ENCODE measurements around the gene EN1.
A peak's percentile ranks its signal among the peaks of the same experiment; 100 is the strongest.

The EN1 gene

GRCh38 chr2:118855451-118856279, 8.2 kb upstream of the EN1 start:
- peak; percentile 80 for DNase-seq

- no peak for DNase-seq
Observed at GRCh38 chr2:118854507-118855345, 7.3 kb upstream of the EN1 start.

DNA sequence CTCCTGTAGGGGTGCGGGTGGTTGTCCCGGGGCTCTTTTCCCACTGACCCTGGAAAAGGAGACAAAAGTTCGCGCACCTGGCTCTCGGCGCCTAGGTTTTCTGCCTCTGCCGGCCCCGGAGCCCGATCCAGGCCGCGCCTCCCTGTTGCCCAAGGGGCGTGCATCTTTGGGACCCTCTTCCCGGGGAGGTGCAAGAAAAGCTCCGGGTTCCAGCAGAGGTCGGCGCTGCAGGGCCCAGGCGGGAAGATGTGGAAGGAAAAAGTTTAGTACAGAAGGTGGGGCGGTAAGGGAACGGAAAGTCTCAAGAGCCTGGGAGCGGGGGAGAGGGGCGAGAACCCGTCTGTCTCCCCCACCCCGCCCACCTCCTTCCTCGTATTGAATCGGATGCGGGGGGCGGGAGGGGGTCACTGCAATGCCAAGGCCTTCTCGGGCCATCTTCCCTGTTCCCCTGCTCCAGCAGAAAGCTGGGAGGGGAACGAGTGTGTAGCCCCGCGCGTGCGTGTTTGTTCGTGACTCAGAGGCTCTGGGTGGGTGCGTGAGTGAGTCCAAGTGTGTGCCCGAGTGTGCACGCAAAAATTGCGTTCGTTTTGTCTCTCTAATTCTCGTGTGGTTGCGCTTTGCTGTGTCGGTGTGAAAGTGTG, 6.3 kb upstream of the EN1 start:
- no peak for DNase-seq

DNA sequence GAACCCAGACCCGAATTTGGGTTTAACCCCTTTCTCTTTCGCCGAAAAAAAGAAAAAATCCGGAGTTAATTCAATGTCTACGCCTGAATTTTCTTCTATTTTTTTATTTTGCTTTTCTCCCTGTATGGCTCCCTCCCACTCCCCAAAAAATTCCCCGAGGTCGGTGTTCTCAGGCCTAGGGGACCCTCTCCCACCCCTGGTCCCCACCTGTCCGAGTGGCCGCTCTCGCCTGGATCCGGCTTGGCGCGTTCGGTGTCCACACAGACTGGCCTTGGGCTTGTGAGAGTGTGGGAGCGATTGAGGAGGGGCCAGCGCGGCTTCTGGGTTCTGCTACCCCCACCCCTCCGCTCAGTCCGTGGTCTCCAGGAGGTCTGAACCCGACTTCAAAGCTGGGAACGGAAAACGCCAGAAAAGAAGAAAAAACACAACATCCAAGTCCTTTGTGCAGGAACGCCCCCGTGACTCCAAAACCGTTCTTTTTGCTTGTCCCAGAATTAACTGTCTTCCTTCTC, 5.7 kb upstream of the EN1 start:
- DNase-seq, result no peak

DNA sequence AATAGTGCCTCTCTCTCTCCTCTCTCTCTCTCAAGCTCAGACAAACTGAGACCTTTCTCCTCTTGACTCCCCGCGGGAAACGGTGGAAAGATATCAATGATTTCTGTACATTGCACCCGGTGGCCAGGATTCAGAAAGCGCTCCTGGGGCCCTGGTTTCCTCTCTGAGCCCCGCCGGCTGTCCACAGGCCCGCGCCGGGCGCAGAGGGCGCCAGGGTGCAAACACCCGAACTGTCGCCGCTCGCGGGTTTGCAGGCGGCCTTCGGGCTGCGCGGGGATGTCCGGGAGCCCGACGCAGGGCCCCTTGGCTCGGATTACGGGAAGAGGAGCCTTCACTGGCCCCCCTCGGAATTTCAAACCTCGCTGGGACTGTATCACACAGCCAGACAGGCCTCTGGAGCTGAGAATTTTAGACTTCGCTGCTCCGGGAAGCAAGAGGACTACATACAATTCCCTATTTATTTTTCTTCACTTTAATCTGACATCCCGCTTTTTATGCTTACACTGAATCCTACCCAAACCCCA, 5.2 kb upstream of the EN1 start:
- DNase-seq, result no peak

DNA sequence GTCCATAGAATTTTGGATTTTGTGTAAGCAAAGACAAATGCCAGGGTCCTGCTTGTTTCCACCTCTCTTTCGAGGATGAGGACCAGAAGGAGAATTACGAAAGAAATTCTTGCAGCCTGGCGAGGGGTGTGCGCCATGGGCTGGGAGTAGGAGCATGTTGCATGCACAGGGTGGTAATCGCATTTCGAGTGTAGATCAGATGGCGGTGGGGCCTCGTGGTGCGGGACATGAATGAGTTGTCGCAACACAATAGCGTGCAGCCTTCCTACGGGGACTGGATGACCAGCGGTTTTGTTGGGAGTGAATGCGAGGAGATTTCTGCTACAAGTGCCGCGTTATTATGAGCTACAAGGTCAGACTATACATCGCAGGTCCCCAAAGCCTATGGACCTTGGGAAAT, 4.2 kb upstream of the EN1 start:
- DNase-seq, result no peak

DNA sequence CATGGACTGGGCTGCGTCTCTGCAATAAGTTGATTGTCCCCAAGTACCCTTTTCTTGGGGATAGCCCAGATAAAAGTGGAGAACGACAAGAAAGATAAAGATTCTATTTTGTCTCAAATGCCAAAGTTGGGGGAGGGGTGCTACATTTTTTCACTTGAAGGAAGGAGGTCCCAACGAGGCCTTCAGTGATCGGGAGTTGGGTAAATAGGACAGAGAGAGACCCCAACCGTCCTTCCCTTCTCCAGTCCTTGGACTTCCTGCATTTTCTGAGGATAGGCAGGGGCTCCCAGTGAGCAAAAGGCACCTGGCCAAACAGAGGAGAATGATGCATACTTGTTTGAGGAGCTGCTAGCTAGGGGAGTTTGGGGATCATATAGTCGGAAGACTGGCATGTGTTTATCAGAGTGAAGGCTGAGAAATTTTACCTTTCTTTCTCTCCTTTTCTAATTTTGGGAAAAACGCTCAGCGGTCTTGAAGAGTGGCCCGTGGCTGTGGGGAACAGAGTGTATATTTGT, 3.5 kb upstream of the EN1 start:
- no peak for DNase-seq

DNA sequence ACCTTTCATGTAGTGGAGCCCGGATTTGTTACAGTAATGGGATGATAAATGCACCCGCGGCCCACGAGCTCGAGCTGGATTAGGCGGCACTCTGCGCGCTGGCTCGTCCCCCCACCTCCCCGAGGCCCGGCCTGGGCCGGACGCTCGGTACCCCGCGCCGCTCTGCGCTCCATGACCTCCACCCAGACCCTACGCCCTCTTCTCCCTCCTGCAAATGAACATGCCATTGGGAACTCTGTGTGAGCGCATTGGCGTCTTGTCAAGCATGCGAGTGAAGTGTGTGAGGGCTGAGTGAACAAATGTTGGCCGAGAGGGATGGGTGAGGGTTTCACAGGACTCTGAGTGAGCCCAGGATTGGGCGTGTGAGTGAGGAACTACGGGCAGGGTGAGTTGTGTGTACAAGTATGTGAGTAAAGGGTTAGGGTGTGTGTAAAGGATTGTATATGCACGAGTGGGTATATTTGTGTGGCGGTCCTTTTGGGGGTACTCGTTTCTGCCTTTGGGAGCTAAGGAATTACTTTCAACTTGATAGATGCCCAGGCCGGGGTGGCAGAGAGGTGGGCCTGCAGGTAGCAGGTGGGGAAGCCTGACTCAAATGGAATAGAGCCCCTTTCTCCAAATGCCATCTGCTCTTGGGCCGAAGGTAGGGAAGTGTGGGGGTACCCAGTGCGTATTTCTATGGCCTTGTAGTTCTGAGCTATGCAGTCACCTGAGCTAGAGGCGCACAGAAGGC, 2.9 kb upstream of the EN1 start:
- DNase-seq, result no peak

GRCh38 chr2:118849226-118850167, 2.0 kb upstream of the EN1 start:
- DNase-seq, result no peak

GRCh38 chr2:118848381-118849225, 1.2 kb upstream of the EN1 start:
- no peak for DNase-seq

DNA sequence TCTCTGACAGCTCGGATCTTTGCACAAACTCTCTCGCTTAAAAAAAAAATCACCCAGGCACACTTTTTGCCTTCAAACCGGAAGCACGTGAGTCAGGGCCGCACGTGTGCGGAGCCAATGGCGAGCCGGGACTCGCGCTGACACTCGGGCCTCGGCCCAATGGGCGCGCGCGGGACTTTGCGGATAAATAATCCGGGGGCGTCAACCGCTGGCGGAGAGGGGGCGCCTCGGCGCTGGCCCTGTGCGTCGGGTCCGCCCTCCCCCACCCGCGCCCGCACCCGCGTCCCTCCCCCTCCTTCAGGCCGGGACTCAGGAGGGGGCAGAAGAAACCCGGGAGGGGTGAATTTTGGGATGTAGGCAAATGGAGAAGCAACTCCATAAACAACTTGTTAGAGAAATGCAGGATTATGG, 319 bp upstream of the EN1 start:
- no peak for DNase-seq

DNA sequence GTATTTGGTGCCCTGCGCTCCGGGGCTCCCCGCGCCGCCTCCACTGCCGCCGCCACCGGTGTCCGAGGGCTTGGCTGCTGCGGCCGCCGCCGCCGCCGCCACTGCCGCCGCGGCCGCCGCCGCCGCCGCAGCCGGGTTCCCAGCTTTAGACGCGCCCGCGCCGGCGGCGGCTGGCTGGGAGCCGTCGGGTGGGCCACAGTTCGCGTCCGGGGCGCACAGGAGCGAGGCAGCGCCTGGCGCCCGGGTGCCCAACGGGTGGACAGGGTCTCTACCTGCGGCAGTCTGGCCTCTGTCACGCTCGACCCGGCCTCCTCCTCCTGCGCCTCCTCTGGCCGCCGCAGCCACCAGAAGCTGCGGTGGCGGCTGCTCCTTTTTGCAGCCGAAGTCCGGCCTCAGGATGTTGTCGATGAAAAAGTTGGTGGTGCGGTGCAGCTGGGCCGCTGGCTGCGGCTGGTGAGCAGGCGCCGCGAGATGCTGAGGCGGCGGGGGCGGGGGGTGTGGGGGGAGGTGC, 951 bp downstream of the EN1 start:
- no peak for DNase-seq

DNA sequence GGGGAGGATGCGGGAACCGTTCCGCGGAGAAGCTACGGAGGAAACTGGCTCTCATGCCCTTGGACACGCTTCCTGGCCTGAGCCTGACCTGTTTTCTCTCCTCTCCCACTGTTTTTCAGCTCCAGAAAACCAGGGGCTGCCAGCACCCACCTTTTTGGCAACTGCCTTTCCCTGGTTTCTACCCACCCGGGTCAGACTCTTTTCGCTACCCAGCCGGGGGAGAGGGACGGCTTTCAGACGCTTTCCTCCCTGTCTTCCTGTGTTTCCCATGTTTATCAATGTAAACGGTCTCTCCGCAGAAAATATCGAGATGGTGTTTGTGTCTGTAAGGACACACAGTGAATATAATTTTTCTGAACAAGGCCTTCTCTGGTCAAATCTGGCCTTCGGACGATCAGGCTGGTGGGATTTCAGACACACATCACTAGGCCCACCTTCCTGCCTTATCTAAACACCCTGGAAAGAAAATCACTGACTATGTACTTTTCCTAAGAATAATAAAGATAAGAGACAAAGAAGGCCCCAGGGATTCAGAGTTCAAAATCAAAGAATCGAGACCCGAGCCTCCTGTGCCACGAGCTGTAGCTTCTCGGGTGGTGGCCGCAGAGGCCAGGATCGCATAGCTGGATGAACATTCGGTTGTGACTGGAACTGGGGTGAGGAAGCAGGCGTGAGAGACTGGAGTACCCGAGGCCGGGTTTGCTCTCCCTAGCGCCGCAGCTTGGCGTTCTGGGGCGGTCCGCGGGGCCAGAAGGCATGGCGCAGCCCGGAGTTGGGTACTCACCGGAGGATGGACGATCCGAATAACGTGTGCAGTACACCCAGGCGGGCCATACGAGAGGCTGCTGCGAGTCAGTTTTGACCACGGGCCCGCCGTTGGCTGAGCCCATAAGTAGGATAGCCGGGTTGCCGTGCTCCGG, 1.7 kb downstream of the EN1 start:
- DNase-seq, result no peak

GRCh38 chr2:118845005-118845521, 2.4 kb downstream of the EN1 start:
- no peak for DNase-seq

GRCh38 chr2:118844261-118845004, 3.0 kb downstream of the EN1 start:
- DNase-seq, result no peak

DNA sequence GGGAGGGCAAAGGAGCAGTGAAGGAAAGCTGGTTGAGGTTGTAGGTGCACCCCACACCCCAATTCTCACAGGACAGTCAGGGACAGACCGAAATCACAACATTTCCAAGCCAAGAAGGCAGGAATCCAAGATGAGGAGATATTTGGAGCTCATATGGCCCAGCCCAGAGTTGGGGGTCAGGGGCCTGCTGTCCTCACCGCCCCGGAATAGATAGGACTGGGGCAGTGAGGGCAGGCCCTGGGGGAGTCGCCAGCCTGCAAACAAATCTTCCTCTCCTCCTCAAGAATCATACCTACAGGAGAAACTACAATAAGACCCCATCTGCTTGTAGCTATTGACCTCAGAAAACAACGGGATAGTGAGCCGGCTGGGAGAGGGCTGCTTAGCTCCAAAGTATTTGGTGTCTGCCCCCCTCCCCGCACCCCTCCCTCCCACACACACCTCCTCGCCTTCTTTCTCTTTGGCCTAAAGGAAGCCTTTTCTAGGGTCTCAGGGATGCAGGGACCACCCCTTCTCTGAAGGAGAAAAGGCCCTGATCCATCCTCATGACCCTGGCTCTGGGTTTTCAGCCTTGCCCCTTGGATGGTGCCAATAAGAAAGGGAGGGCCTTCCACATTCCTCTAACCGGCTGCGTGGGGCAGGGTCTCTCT, 3.8 kb downstream of the EN1 start:
- DNase-seq, result no peak

Data from activated CD4-positive, alpha-beta T cell treated with anti-CD3 and anti-CD28 coated beads, Interleukin-2, amount 50 U/mL, for 1 hour (primary cell).